Adrenal gland (tissue), 12 donors: ENCODE results near the gene TTC22. TPM values are rescaled to one million over a fixed set of nuclear protein-coding genes. Genes with fewer than 3 reads are reported as not detected.

Experiments used
- DNase-seq, 7 donors: peaks; one replicate each; pipeline ENCODE4 v3.0.0-alpha.2; 2019 to 2020
- H3K27ac ChIP-seq, 5 donors: fragments of 200-600 bp; sonication (generic) in 4 of 5; 1 replicate in 3 of 5; 2 replicates in 2 of 5; pipeline versions ENCODE4 v1.5.1 to v1.8.0; 2016 to 2020; ENCODE audit warnings: mild to moderate bottlenecking in 1 of 5
- H3K27me3 ChIP-seq: fragments of 200-600 bp; 2 replicates; pipeline ENCODE4 v1.8.0; 2021
- H3K36me3 ChIP-seq, 2 donors: fragments of 200-600 bp; replicated peaks in 1 of 2; 1 replicate in 1 of 2; 2 replicates in 1 of 2; pipeline versions ENCODE4 v1.5.1 to v1.8.0; 2018 to 2022
- H3K4me1 ChIP-seq, 2 donors: fragments of 200-600 bp; replicated peaks in 1 of 2; 1 replicate in 1 of 2; 2 replicates in 1 of 2; pipeline versions ENCODE4 v1.5.1 to v1.8.0; 2018 to 2021
- H3K4me3 ChIP-seq, 4 donors: fragments of 200-600 bp; sonication (generic) in 3 of 4; one replicate each; pipeline ENCODE4 v1.5.1; 2016 to 2018
- H3K9me3 ChIP-seq, 3 donors: fragments of 200-600 bp; sonication (generic) in 1 of 3; replicated peaks in 1 of 3; 1 replicate in 2 of 3; 2 replicates in 1 of 3; pipeline versions ENCODE4 v1.5.1 to v1.8.0; 2016 to 2021
- POLR2A ChIP-seq, 2 donors: fragments of 450-650 bp; IDR thresholded peaks; one replicate each; pipeline ENCODE4 v1.6.1; 2017; ENCODE audit warnings: antibody characterized with exemption in 2 of 2, mild to moderate bottlenecking in 2 of 2, moderate library complexity in 1 of 2
- WGBS, 4 donors: extraction: QIAGEN DNeasy Blood & Tissue Kit in 2 of 4; methylation state at CpG; one replicate each; pipeline versions ENCODE4 v1.1.5 to v1.1.7; 2013 to 2017; 5-methylcytosine and 5-hydroxymethylcytosine counted together
- intact Hi-C, 2 donors: fragments of 100-400 bp; cut with DNase I; formaldehyde crosslinking; loops; one replicate each; pipeline versions ENCODE4 v1.14.1 to v1.15.0; 2022 to 2023
- polyA plus RNA-seq, 3 donors: library from polyadenylated mRNA; stranded (reverse); fragments of 200-250 nt in 2 of 3; fragments of 350-450 nt in 1 of 3; fragmentation: Illumina TruSeq in 1 of 3; extraction: RNeasy Lipid Tissue Mini Kit (QIAGEN cat#74804) in 1 of 3; gene quantifications; one replicate each; pipeline ENCODE4 v1.2.3, GENCODE V29; 2013 to 2014
- total RNA-seq, 9 donors: library from RNA; depleted of rRNA in 4 of 9; stranded (reverse); fragments of >200 nt in 4 of 9; fragments of 120-200 nt in 1 of 9; fragmentation: NEBNext Ultra II Directional in 1 of 9; extraction: Animal tissue kit (Norgen Biotek cat#: 25700) in 1 of 9; gene quantifications; one replicate each; pipeline versions ENCODE4 v1.1.0 to v1.2.4, GENCODE V29; 2013 to 2023
- TF ChIP-seq, protein P1 (sequence below), 6 experiments: fragments of 450-650 bp in 4 of 6; fragments of 200-600 bp in 2 of 6; sonication (generic) in 1 of 6; IDR thresholded peaks; 1 replicate in 5 of 6; 2 replicates in 1 of 6; pipeline versions ENCODE4 v1.5.1 to v1.8.0; 2016 to 2021; ENCODE audit warnings: antibody characterized with exemption in 6 of 6, mild to moderate bottlenecking in 2 of 6, moderate library complexity in 1 of 6
- donor health status: healthy with polysubstance abuse.
- donor health status: Bipolar disorder and iron deficiency.
- donor health status: DM: yes; HTN: yes; CAD: no.
- donor health status: DM: no; HTN: no; CAD: no.
- donor health status: DM: no; HTN: no; CAD: no.
- donor health status: DM: yes; HTN: yes; CAD: no.

Gene TTC22
- total and polyA plus RNA-seq, 12 donors = 0.09 to 2.3 (median 1.7) TPM

DNA sequence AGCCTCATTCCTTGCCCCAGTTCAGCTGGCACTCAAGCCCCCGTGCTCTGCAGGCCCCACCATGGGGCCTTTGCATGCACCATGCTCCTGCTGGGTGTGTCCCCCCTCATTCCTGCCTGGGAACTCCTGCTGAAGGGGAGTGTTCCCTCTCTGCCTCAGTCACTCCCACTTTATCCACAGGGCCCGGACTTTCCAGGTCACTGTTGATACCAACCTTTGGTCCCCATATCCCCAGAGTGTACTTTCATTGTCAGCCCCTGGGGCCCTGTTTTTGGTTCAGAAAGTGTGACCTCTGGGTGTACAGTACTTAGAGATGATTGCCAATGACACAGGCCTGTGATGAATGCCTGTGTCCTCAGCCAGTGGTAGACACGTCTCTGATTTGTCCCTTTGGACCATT lies 2.9 kb downstream of the TTC22 start:
- no peak for DNase-seq
- Histone ChIP-seq H3K4me3 (no peak overlapping the region), H3K9me3 (no peaks in the 10 kb centered on the region), H3K4me1 (peaks cover 0 to 14% of the 10 kb centered on the region in 2 donors), H3K27me3 (no peaks in the 10 kb centered on the region), H3K36me3 (no peaks in the 10 kb centered on the region), H3K27ac (no peak overlapping the region)
- 69 to 87% (median 74%) methylated on average over 3 of the region's 3 CpGs for WGBS, 4 donors
- TF ChIP-seq, protein P1, sequence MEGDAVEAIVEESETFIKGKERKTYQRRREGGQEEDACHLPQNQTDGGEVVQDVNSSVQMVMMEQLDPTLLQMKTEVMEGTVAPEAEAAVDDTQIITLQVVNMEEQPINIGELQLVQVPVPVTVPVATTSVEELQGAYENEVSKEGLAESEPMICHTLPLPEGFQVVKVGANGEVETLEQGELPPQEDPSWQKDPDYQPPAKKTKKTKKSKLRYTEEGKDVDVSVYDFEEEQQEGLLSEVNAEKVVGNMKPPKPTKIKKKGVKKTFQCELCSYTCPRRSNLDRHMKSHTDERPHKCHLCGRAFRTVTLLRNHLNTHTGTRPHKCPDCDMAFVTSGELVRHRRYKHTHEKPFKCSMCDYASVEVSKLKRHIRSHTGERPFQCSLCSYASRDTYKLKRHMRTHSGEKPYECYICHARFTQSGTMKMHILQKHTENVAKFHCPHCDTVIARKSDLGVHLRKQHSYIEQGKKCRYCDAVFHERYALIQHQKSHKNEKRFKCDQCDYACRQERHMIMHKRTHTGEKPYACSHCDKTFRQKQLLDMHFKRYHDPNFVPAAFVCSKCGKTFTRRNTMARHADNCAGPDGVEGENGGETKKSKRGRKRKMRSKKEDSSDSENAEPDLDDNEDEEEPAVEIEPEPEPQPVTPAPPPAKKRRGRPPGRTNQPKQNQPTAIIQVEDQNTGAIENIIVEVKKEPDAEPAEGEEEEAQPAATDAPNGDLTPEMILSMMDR (IDR thresholded peaks at IDR 0.05) = no peak
- no peak for TF ChIP-seq POLR2A (IDR thresholded peaks at IDR 0.05)
- intact Hi-C loops = no loop called here

DNA sequence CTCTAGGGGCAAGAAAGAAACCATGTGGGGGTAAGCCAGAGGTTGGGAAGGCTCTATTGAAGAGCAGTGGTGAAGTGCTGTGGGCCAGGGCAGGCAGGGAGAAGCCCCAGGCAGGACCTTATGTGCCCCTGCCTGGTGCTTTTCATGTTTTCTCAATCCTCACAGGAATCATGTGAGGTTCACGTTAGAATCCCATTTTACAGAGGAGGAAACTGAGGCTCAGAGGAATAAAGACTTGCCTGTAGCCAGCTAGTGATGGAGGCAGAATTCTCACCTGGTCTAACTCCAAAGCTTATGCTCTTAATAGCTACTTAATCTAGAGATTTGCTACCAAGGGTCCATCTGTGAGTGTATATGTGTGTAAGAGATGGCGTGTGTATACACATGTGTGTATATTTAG lies 4.2 kb downstream of the TTC22 start:
- Histone ChIP-seq H3K4me3 (no peak overlapping the region), H3K27ac (no peak overlapping the region), H3K27me3 (no peaks in the 10 kb centered on the region), H3K36me3 (no peaks in the 10 kb centered on the region), H3K4me1 (peaks cover 0 to 13% of the 10 kb centered on the region in 2 donors), H3K9me3 (peaks cover 0 to 3% (median 0%) of the 10 kb centered on the region in 3 donors)
- DNase-seq = no peak
- intact Hi-C loops = no loop called here
- TF ChIP-seq, protein P1 (IDR thresholded peaks at IDR 0.05) = no peak
- no peak for TF ChIP-seq POLR2A (IDR thresholded peaks at IDR 0.05)
- 91 to 100% (median 96%) methylated on average over 2 of the region's 2 CpGs for WGBS, 4 donors

DNA sequence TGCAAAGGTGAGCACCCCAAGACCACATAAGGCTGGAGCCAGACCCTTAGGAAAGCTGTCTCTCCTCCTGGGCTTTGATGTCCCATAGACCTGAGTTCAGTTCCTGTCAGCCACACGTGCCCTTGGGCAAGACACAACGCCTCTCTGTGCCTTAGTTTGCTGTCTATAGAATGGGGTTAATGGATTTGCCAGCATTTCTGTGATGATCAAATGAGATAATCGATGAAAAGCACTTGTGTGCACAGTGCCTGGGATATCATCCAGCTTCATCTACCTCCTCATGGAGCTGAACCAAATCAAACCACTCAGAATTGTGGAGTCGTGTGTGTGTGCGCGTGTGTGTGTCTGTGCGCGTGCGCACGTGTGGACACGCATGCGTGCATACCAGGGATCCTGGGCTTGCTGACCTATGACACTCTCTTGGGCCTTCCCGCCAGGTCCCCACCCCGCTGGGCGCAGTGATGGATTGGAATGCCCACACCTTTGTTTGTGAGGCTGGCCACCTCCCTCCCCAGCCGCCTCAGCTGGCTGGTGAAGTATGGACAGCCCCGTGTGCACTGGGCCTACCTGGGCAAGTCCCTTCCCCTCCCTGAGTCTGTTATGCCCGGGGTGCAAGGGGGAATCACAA lies 5.2 kb downstream of the TTC22 start:
- Histone ChIP-seq H3K9me3 (peaks cover 0 to 4% (median 0%) of the 10 kb centered on the region in 3 donors), H3K36me3 (no peaks in the 10 kb centered on the region), H3K4me1 (peaks cover 0 to 4% of the 10 kb centered on the region in 2 donors), H3K4me3 (no peak overlapping the region), H3K27ac (no peak overlapping the region), H3K27me3 (no peaks in the 10 kb centered on the region)
- intact Hi-C loops = no loop called here
- DNase-seq = no peak
- 82 to 93% (median 92%) methylated on average over 9 to 18 of the region's 18 CpGs for WGBS, 4 donors
- TF ChIP-seq, protein P1 (IDR thresholded peaks at IDR 0.05) = no peak
- TF ChIP-seq POLR2A (IDR thresholded peaks at IDR 0.05) = no peak

DNA sequence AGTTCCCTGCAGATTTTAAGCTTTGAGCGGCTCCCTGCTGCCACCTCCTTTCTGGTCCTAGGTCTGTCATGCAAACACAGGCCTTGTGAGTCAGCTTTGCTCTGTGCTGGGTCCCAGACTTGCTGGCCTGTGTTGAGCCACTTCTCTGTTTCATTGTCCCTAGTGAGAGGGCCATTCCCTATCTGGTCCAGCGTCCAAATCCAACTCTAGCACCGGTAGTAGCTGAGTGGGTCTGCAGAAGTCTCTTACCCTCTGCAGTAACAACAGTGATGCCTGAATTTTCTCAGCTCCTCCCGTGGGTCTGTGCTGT lies 5.8 kb downstream of the TTC22 start:
- no peak for DNase-seq
- Histone ChIP-seq H3K27me3 (no peaks in the 10 kb centered on the region), H3K27ac (no peak overlapping the region), H3K36me3 (no peaks in the 10 kb centered on the region), H3K9me3 (peaks cover 0 to 4% (median 0%) of the 10 kb centered on the region in 3 donors), H3K4me1 (no peaks in the 10 kb centered on the region), H3K4me3 (no peak overlapping the region)
- intact Hi-C loops = no loop called here
- WGBS, 4 donors = 72 to 90% (median 80%) methylated on average over 4 of the region's 4 CpGs
- no peak for TF ChIP-seq POLR2A (IDR thresholded peaks at IDR 0.05)
- TF ChIP-seq, protein P1 (IDR thresholded peaks at IDR 0.05) = no peak
